Endothelial cell of umbilical vein (primary cell): ENCODE data around the gene ST8SIA2.

Source experiments
- CTCF ChIP-seq, 2 donors: IDR thresholded peaks; 1 replicate in 1 of 2; 2 replicates in 1 of 2; pipeline ENCODE4 v1.5.1; 2011; ENCODE audit warnings: low read length in 2 of 2, mild to moderate bottlenecking in 2 of 2, moderate library complexity in 2 of 2, control low read depth in 1 of 2, inconsistent platforms in 1 of 2, low read depth in 1 of 2; ENCODE audit not compliant: insufficient read depth in 1 of 2; ENCODE audit errors: extremely low read depth in 1 of 2
- POLR2AphosphoS5 ChIP-seq: IDR thresholded peaks from 2 replicates; pipeline ENCODE4 v1.6.1; 2012; ENCODE audit warnings: low read depth, mild to moderate bottlenecking, control low read depth, low read length, moderate library complexity; ENCODE audit not compliant: insufficient read depth

- TF ChIP-seq CTCF (IDR thresholded peaks at IDR 0.05; ENCODE audit: extremely low read depth in 1 of 2, insufficient read depth in 1 of 2, low read depth in 1 of 2, low read length in 2 of 2) (no peak), POLR2AphosphoS5 (no peak)
Measured at GRCh38 chr15:92362001-92362350, 31.7 kb upstream of the ST8SIA2 start.
